C4-2B (cell line): ENCODE data around the gene C6orf58.

Experiments
- ZFX ChIP-seq: fragments of 450-650 bp; IDR thresholded peaks from 2 replicates; pipeline ENCODE4 v1.6.1; 2017
- TF ChIP-seq, protein P1 (sequence below): fragments of 450-650 bp; conservative IDR thresholded peaks from 2 replicates; pipeline ENCODE4 v1.5.1; 2017; ENCODE audit warnings: mild to moderate bottlenecking

DNA sequence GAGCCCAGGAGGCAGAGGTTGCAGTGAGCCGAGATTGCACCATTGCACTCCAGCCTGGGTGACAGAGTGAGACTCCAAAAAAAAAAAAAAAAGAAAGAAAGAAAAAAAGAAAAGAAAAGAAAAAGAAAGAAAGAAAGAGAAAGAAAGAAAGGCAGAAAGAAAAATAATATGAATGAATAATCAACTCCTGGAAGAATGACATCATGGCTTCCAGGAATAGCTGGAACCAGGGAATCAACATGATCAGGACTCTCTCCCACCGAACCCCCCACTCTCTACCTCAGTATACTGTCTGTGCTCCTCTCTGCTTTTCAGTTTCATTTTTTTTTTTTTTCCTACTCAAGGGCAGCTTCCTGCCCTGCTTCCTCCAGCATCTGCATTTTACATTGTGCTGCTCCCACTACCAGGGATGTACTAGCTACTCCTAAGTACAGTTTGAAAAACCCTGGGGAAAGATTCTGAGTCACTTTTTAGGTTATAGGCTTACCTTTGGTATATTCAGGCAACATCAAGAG is 38.2 kb upstream of the C6orf58 start:
- TF ChIP-seq, protein P1, sequence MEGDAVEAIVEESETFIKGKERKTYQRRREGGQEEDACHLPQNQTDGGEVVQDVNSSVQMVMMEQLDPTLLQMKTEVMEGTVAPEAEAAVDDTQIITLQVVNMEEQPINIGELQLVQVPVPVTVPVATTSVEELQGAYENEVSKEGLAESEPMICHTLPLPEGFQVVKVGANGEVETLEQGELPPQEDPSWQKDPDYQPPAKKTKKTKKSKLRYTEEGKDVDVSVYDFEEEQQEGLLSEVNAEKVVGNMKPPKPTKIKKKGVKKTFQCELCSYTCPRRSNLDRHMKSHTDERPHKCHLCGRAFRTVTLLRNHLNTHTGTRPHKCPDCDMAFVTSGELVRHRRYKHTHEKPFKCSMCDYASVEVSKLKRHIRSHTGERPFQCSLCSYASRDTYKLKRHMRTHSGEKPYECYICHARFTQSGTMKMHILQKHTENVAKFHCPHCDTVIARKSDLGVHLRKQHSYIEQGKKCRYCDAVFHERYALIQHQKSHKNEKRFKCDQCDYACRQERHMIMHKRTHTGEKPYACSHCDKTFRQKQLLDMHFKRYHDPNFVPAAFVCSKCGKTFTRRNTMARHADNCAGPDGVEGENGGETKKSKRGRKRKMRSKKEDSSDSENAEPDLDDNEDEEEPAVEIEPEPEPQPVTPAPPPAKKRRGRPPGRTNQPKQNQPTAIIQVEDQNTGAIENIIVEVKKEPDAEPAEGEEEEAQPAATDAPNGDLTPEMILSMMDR, result no peak
- TF ChIP-seq ZFX, result no peak
